Cardiac muscle cell (in vitro differentiated cells and primary cell): ENCODE measurements around the gene EIF2B1. TPM values are rescaled to one million over a fixed set of nuclear protein-coding genes. Genes with fewer than 3 reads are reported as not detected.

Experiments used
- DNase-seq, 2 donors: peaks; one replicate each; pipeline versions ENCODE4 v3.0.0 to v3.0.0-alpha.2; 2010 to 2017; ENCODE audit warnings: low read depth in 1 of 2, low spot score in 1 of 2
- H3K27ac ChIP-seq: fragments of 200-600 bp; sonication (generic); 2 replicates; pipeline ENCODE4 v1.5.1; 2016
- H3K27me3 ChIP-seq: fragments of 200-600 bp; sonication (generic); 2 replicates; pipeline ENCODE4 v1.6.0; 2016; ENCODE audit warnings: control low read depth
- H3K36me3 ChIP-seq: fragments of 200-600 bp; sonication (generic); 2 replicates; pipeline ENCODE4 v1.5.1; 2016; ENCODE audit warnings: control low read depth
- H3K4me1 ChIP-seq: fragments of 200-600 bp; sonication (generic); 2 replicates; pipeline ENCODE4 v1.8.1; 2017; ENCODE audit warnings: low read depth, mild to moderate bottlenecking, mixed run types
- H3K4me3 ChIP-seq: fragments of 200-600 bp; sonication (generic); 2 replicates; pipeline ENCODE4 v1.5.1; 2016; ENCODE audit warnings: mild to moderate bottlenecking
- H3K9me3 ChIP-seq: fragments of 200-600 bp; sonication (generic); 2 replicates; pipeline ENCODE4 v1.5.1; 2017; ENCODE audit warnings: low read depth, mild to moderate bottlenecking, control low read depth
- polyA plus RNA-seq: library from polyadenylated mRNA; unstranded; fragments of >200 nt; fragmentation: Nextera tagmentation; extraction: Ambion mirVana; gene quantifications from 2 replicates; pipeline ENCODE4 v1.2.1, GENCODE V29; 2016
- total RNA-seq: library from RNA; depleted of rRNA; stranded (reverse); fragments of >200 nt; gene quantifications from 2 replicates; pipeline ENCODE4 v1.2.3, GENCODE V29; 2016
- TF ChIP-seq, protein P1 (sequence below): IDR thresholded peaks from 2 replicates; pipeline ENCODE4 v1.5.1; 2012; ENCODE audit warnings: low read depth, mild to moderate bottlenecking, low read length

Gene EIF2B1
- total and polyA plus RNA-seq, 2 experiments from 2014 or later = 48.5 to 129 TPM

DNA sequence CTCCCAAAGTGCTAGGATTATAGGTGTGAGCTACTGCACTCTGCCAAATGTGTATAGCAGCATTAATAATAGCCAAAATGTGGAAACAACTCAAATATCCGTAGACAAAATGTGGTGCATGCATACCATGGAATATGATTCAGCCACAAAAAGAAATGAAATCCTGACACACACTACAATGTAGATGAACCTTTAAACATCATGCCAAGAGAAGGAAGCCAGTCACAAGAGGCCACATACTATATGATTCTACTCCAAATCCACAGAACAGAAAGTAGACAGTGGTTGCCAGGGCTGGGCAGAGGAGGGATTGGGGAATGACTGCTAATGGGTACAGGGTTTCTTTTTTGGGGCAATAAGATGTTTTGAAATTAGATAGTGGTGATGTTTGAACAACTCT, 56.9 kb downstream of the EIF2B1 start:
- Histone ChIP-seq H3K4me3 (no peak overlapping the region), H3K27ac (no peak overlapping the region)
- DNase-seq = no peak

DNA sequence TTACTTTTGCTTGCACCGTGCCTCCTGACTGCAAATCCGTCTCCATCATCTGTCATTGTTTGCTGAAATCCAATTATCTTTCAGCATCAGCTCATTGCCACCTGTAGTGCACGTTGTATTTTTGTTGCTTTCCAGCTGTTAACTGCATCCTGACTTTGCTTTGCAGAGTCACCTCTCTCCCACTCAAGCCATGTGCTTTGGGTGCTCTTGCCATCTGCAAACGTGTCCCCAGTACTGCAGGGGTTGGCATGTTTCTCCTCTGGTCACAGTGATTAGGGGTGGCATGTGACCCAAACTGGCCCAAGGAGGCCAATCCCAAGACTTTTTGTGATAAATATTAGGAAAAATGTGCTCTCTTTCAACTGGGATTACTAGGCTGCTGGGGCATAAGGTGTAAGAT, 59.6 kb downstream of the EIF2B1 start:
- DNase-seq = no peak

More for the DNA sequence above, 56.9 kb downstream of the EIF2B1 start:
- no peaks in the 10 kb centered on the region for H3K9me3 ChIP-seq
- H3K4me1 ChIP-seq = no peaks in the 10 kb centered on the region
- TF ChIP-seq, protein P1, sequence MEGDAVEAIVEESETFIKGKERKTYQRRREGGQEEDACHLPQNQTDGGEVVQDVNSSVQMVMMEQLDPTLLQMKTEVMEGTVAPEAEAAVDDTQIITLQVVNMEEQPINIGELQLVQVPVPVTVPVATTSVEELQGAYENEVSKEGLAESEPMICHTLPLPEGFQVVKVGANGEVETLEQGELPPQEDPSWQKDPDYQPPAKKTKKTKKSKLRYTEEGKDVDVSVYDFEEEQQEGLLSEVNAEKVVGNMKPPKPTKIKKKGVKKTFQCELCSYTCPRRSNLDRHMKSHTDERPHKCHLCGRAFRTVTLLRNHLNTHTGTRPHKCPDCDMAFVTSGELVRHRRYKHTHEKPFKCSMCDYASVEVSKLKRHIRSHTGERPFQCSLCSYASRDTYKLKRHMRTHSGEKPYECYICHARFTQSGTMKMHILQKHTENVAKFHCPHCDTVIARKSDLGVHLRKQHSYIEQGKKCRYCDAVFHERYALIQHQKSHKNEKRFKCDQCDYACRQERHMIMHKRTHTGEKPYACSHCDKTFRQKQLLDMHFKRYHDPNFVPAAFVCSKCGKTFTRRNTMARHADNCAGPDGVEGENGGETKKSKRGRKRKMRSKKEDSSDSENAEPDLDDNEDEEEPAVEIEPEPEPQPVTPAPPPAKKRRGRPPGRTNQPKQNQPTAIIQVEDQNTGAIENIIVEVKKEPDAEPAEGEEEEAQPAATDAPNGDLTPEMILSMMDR = no peak
- no peaks in the 10 kb centered on the region for H3K36me3 ChIP-seq
- no peaks in the 10 kb centered on the region for H3K27me3 ChIP-seq

DNA sequence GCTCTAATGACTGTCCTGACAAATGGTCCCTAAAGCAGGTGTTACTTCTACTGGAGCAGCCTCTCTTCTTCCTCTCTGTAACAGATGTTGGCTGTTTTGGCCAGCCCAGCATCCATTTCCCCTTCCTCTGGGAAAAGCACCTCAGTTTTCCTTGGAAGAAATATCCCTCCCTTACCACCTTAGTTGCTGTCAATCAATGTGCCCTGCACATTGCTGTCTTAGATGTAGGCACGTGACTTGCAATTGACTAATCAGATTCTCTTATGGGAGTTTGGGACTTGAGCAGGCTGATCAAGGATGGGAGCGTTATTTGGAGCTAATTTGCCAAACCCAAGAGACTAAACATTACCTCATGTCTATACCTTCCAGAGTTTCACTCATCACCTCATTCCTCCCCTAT, 61.1 kb downstream of the EIF2B1 start:
- Histone ChIP-seq H3K4me1 (no peaks in the 10 kb centered on the region), H3K4me3 (no peak overlapping the region), H3K27ac (no peak overlapping the region), H3K9me3 (no peaks in the 10 kb centered on the region), H3K36me3 (no peaks in the 10 kb centered on the region), H3K27me3 (no peaks in the 10 kb centered on the region)
- no peak for DNase-seq
- TF ChIP-seq, protein P1 = no peak

More for the DNA sequence above, 59.6 kb downstream of the EIF2B1 start:
- Histone ChIP-seq H3K4me3 (no peak overlapping the region), H3K36me3 (no peaks in the 10 kb centered on the region), H3K27me3 (no peaks in the 10 kb centered on the region), H3K27ac (no peak overlapping the region), H3K9me3 (no peaks in the 10 kb centered on the region), H3K4me1 (no peaks in the 10 kb centered on the region)
- TF ChIP-seq, protein P1 = no peak

DNA sequence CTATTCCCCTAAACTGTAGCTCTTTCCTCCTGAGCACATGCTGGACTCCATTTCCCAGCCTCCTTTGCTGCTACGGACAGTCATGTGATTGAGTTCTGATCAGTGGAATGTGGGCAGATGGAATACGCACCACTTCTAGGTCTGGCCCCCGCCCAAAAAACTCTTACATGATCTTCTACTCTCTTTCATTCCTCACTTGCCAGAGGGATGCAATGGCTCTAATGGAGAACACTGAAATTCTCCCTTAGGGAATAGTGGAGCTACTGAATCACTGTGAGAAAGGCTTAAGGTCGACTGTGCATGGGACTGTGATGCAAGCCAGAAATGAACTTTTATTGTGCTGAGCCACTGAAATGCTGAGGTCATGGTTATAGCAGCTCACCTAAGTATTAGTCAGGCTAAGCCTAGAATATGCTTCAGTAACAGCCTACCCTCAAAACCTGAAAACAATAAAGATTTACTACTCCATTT, 62.1 kb downstream of the EIF2B1 start:
- DNase-seq = peak; percentile 34 to 92
- Histone ChIP-seq H3K36me3 (no peaks in the 10 kb centered on the region), H3K4me3 (no peak overlapping the region), H3K27ac (no peak overlapping the region), H3K27me3 (no peaks in the 10 kb centered on the region), H3K4me1 (no peaks in the 10 kb centered on the region), H3K9me3 (no peaks in the 10 kb centered on the region)
- TF ChIP-seq, protein P1 = no peak

Other genes with a start within 250 kb of the EIF2B1 start
- gene KMT5A, start 249.6 kb downstream of the EIF2B1 start, total RNA-seq = 34.2 and 63.3 TPM in 2 replicates
- 35.4 and 48.3 TPM in 2 replicates for gene KMT5A, start 249.6 kb downstream of the EIF2B1 start, polyA plus RNA-seq
- 2.9 and 3.2 TPM in 2 replicates for gene RILPL2, start 197.0 kb downstream of the EIF2B1 start, total RNA-seq
- gene RILPL2, start 197.0 kb downstream of the EIF2B1 start, polyA plus RNA-seq = 4.6 and 5.7 TPM in 2 replicates
- gene SNRNP35, start 175.5 kb downstream of the EIF2B1 start, total RNA-seq = 18.9 and 32.0 TPM in 2 replicates
- gene SNRNP35, start 175.5 kb downstream of the EIF2B1 start, polyA plus RNA-seq = 36.8 and 41.9 TPM in 2 replicates
- 33.7 and 57.8 TPM in 2 replicates for gene RILPL1, start 100.0 kb downstream of the EIF2B1 start, total RNA-seq
- 68.4 and 69.3 TPM in 2 replicates for gene RILPL1, start 100.0 kb downstream of the EIF2B1 start, polyA plus RNA-seq
- 122 and 233 TPM in 2 replicates for gene TMED2, start 49.1 kb downstream of the EIF2B1 start, total RNA-seq
- gene TMED2, start 49.1 kb downstream of the EIF2B1 start, polyA plus RNA-seq = 126 and 217 TPM in 2 replicates
- 14.9 and 16.1 TPM in 2 replicates for gene DDX55, start 31.6 kb downstream of the EIF2B1 start, total RNA-seq
- 15.2 and 18.5 TPM in 2 replicates for gene DDX55, start 31.6 kb downstream of the EIF2B1 start, polyA plus RNA-seq
- 12.7 and 16.2 TPM in 2 replicates for gene GTF2H3, start 143 bp upstream of the EIF2B1 start, total RNA-seq
- gene GTF2H3, start 143 bp upstream of the EIF2B1 start, polyA plus RNA-seq = 14.7 and 19.6 TPM in 2 replicates
- 5.8 and 7.5 TPM in 2 replicates for gene TCTN2, start 37.4 kb upstream of the EIF2B1 start, total RNA-seq
- gene TCTN2, start 37.4 kb upstream of the EIF2B1 start, polyA plus RNA-seq = 4.3 and 5.0 TPM in 2 replicates
- gene ATP6V0A2, start 78.7 kb upstream of the EIF2B1 start, total RNA-seq = 24.1 and 31.7 TPM in 2 replicates
- 16.4 and 28.0 TPM in 2 replicates for gene ATP6V0A2, start 78.7 kb upstream of the EIF2B1 start, polyA plus RNA-seq
- gene DNAH10, start 128.6 kb upstream of the EIF2B1 start, total RNA-seq = 0.77 and 1.1 TPM in 2 replicates
- 1.0 and 3.0 TPM in 2 replicates for gene DNAH10, start 128.6 kb upstream of the EIF2B1 start, polyA plus RNA-seq